ENCODE data around the gene USP6NL. TPM values are rescaled to one million over a fixed set of nuclear protein-coding genes. Genes with fewer than 3 reads are reported as not detected.
A peak's percentile ranks its signal among the peaks of the same experiment; 100 is the strongest.

USP6NL gene
- total RNA-seq, 1 donor from 2014 or later, result 39.9 TPM

GRCh38 chr10:11512596-11512995, 98.9 kb downstream of the USP6NL start:
- H2AFZ ChIP-seq (replicated peaks), result no peak overlapping the region
- peaks cover 32% of the 10 kb centered on the region for H3K4me1 Mint-ChIP-seq

GRCh38 chr10:11511321-11511720, 100.1 kb downstream of the USP6NL start:
- no peak overlapping the region for H3K9ac ChIP-seq
- H3K27ac ChIP-seq, result peak overlapping the region; percentile 25
- H3K9me3 ChIP-seq (ENCODE audit: low read depth), result no peaks in the 10 kb centered on the region
- Mint-ChIP-seq H3K4me3 (no peak overlapping the region), H3K27me3 (ENCODE audit: insufficient read depth, low read depth) (no peaks in the 10 kb centered on the region), H3K27ac (no peak overlapping the region), H3K9me3 (no peaks in the 10 kb centered on the region), H3K4me1 (peaks cover 35% of the 10 kb centered on the region), H3K36me3 (peaks cover 10% of the 10 kb centered on the region)
- no peaks in the 10 kb centered on the region for H3K27me3 ChIP-seq
- H3K79me2 ChIP-seq (ENCODE audit: low read depth), result peaks cover 4% of the 10 kb centered on the region
- no peak for DNase-seq (ENCODE audit: low spot score)
- peaks cover 6% of the 10 kb centered on the region for H3K36me3 ChIP-seq
- peaks cover 19% of the 10 kb centered on the region for H4K20me1 ChIP-seq (ENCODE audit: low read depth)
- H3K4me1 ChIP-seq, result peaks cover 40% of the 10 kb centered on the region
- no peak overlapping the region for H3K4me3 ChIP-seq
- H3K4me2 ChIP-seq, result no peak overlapping the region
- no peak for TF ChIP-seq EZH2 (IDR thresholded peaks at IDR 0.05)
- no peak for TF ChIP-seq CTCF (IDR thresholded peaks at IDR 0.05)
- no peak for TF ChIP-seq EZH2phosphoT487 (IDR thresholded peaks at IDR 0.05)
- H3F3A ChIP-seq (ENCODE audit: low read depth), result peaks cover 33% of the 10 kb centered on the region
- H2AFZ ChIP-seq (replicated peaks), result no peak overlapping the region

More at GRCh38 chr10:11512596-11512995, 98.9 kb downstream of the USP6NL start:
- Histone ChIP-seq H3K4me3 (no peak overlapping the region), H3K9me3 (ENCODE audit: low read depth) (no peaks in the 10 kb centered on the region), H3K27me3 (no peaks in the 10 kb centered on the region), H3K36me3 (peaks cover 6% of the 10 kb centered on the region), H4K20me1 (ENCODE audit: low read depth) (peaks cover 19% of the 10 kb centered on the region), H3K4me2 (no peak overlapping the region), H3K79me2 (ENCODE audit: low read depth) (peaks cover 4% of the 10 kb centered on the region), H3K4me1 (peaks cover 31% of the 10 kb centered on the region), H3K27ac (no peak overlapping the region), H3F3A (ENCODE audit: low read depth) (peaks cover 24% of the 10 kb centered on the region), H3K9ac (no peak overlapping the region)
- H3K36me3 Mint-ChIP-seq, result peaks cover 10% of the 10 kb centered on the region
- H3K4me3 Mint-ChIP-seq, result no peak overlapping the region
- H3K27ac Mint-ChIP-seq, result no peak overlapping the region
- no peak for DNase-seq (ENCODE audit: low spot score)
- no peak for TF ChIP-seq EZH2phosphoT487 (IDR thresholded peaks at IDR 0.05)
- TF ChIP-seq EZH2 (IDR thresholded peaks at IDR 0.05), result no peak
- no peak for TF ChIP-seq CTCF (IDR thresholded peaks at IDR 0.05)
- no peaks in the 10 kb centered on the region for H3K27me3 Mint-ChIP-seq (ENCODE audit: insufficient read depth, low read depth)
- no peaks in the 10 kb centered on the region for H3K9me3 Mint-ChIP-seq

- Mint-ChIP-seq H3K27me3 (ENCODE audit: insufficient read depth, low read depth) (no peaks in the 10 kb centered on the region), H3K4me3 (no peak overlapping the region), H3K36me3 (peaks cover 10% of the 10 kb centered on the region), H3K9me3 (no peaks in the 10 kb centered on the region), H3K4me1 (peaks cover 40% of the 10 kb centered on the region), H3K27ac (peak overlapping the region; percentile 23)
- Histone ChIP-seq H3K36me3 (peaks cover 6% of the 10 kb centered on the region), H3K4me1 (peaks cover 45% of the 10 kb centered on the region), H3K9me3 (ENCODE audit: low read depth) (no peaks in the 10 kb centered on the region), H3K4me3 (no peak overlapping the region), H3K4me2 (peak overlapping the region; percentile 15), H3K9ac (no peak overlapping the region), H3K27ac (peak overlapping the region; percentile 25), H4K20me1 (ENCODE audit: low read depth) (peaks cover 14% of the 10 kb centered on the region), H3K27me3 (no peaks in the 10 kb centered on the region), H2AFZ (replicated peaks) (no peak overlapping the region), H3K79me2 (ENCODE audit: low read depth) (peaks cover 4% of the 10 kb centered on the region), H3F3A (ENCODE audit: low read depth) (peaks cover 39% of the 10 kb centered on the region)
- no peak for DNase-seq (ENCODE audit: low spot score)
- TF ChIP-seq CTCF (IDR thresholded peaks at IDR 0.05), result no peak
- TF ChIP-seq EZH2 (IDR thresholded peaks at IDR 0.05), result no peak
- no peak for TF ChIP-seq EZH2phosphoT487 (IDR thresholded peaks at IDR 0.05)
Observed at GRCh38 chr10:11510736-11511135, 100.7 kb downstream of the USP6NL start.
